ENCODE data around the gene TTC3.
A peak's percentile ranks its signal among the peaks of the same experiment; 100 is the strongest.

TTC3 gene

DNA sequence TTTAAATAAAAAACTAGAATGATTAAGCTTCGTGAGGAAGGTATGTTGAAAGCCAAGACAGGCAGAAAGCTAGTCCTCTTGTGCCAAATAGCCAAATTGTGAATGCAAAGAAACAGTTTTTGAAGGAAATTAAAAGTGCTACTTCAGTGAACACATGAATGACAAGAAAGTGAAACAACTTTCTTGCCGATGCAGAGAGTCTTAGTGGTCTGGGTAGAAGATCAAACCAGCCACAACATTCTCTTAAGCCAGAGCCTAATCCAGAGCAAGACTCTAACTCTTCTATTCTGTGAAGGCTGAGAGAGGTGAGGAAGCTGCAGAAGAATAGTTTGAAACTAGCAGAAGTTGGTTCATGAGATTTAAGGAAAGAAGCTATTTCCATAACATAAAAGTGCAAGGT, 63.2 kb downstream of the TTC3 start:
- H2BK120ac ChIP-seq (ENCODE audit: low read depth, low read length) = no peak overlapping the region
- no peak overlapping the region for H3K4me2 ChIP-seq (ENCODE audit: insufficient read depth, low read length, poor library complexity, severe bottlenecking)
- H3K79me1 ChIP-seq (ENCODE audit: low read depth, low read length) = no peaks in the 10 kb centered on the region
- H2AK5ac ChIP-seq (ENCODE audit: low read depth, low read length) = no peak overlapping the region
- no peak overlapping the region for H2BK12ac ChIP-seq (ENCODE audit: low read length)
- no peak overlapping the region for H2AFZ ChIP-seq (ENCODE audit: low read length)
- H4K91ac ChIP-seq (ENCODE audit: low read depth, low read length, poor library complexity) = no peak overlapping the region
- H3K9ac ChIP-seq (ENCODE audit: low read depth, low read length, poor library complexity) = no peak overlapping the region
- H3K4ac ChIP-seq (ENCODE audit: low read length) = no peak overlapping the region
- peaks cover 7 to 34% of the 10 kb centered on the region in 2 donors for H3K9me3 ChIP-seq (replicated peaks in 1 of 2; ENCODE audit: control insufficient read depth in 2 of 2, insufficient read depth in 1 of 2, low read depth in 1 of 2, low read length in 2 of 2)
- no peak overlapping the region for H3K14ac ChIP-seq (ENCODE audit: low read length)
- no peak overlapping the region for H3K27ac ChIP-seq (replicated peaks; ENCODE audit: low read length)
- no peak overlapping the region for H2BK5ac ChIP-seq (ENCODE audit: low read length)
- no peak overlapping the region for H4K8ac ChIP-seq (ENCODE audit: low read depth, low read length)
- H3K27me3 ChIP-seq (ENCODE audit: control insufficient read depth in 3 of 3, insufficient read depth in 3 of 3, low read depth in 1 of 3, low read length in 3 of 3) = no peaks in the 10 kb centered on the region
- H3K23ac ChIP-seq (ENCODE audit: low read depth, low read length, poor library complexity) = no peak overlapping the region
- no peak overlapping the region for H2BK15ac ChIP-seq (ENCODE audit: low read length)
- H3K18ac ChIP-seq (ENCODE audit: low read length) = no peak overlapping the region
- peaks cover 0 to 1% of the 10 kb centered on the region in 2 donors for H3K4me1 ChIP-seq (ENCODE audit: control insufficient read depth in 2 of 2, insufficient read depth in 1 of 2, low read depth in 1 of 2, low read length in 2 of 2)
- no peak overlapping the region for H3K4me3 ChIP-seq (ENCODE audit: low read length in 2 of 2)
- DNase-seq (ENCODE audit: low spot score) = no peak
- WGBS, 2 donors (ENCODE audit: extremely low coverage in 2 of 2, insufficient read length in 2 of 2, insufficient replicate concordance in 1 of 2) = no CpG with 5 or more reads among the region's 2 CpGs
- peaks cover 23 to 100% of the 10 kb centered on the region in 2 donors for H3K36me3 ChIP-seq (replicated peaks in 1 of 2; ENCODE audit: control insufficient read depth in 2 of 2, insufficient read depth in 2 of 2, low read length in 2 of 2)

DNA sequence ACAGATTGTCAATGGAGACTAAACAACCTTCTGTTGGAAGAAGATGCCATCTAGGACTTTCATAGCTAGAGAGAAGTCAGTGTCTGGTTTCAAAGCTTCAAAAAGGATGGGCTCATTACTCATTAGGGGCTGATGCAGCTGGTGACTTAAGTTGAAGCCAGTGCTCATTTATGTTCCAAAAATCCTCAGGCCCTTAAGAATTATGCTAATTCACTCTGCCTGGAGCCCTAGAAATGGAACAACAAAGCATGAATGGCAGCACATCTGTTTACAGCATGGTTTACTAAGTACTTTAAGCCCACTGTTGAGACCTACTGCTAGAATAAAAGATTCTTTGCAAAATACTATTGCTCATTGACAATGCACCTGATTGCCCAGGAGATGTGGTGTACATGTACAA, 63.7 kb downstream of the TTC3 start:
- no peak overlapping the region for H3K23ac ChIP-seq (ENCODE audit: low read depth, low read length, poor library complexity)
- no peaks in the 10 kb centered on the region for H3K79me1 ChIP-seq (ENCODE audit: low read depth, low read length)
- H3K18ac ChIP-seq (ENCODE audit: low read length) = no peak overlapping the region

DNA sequence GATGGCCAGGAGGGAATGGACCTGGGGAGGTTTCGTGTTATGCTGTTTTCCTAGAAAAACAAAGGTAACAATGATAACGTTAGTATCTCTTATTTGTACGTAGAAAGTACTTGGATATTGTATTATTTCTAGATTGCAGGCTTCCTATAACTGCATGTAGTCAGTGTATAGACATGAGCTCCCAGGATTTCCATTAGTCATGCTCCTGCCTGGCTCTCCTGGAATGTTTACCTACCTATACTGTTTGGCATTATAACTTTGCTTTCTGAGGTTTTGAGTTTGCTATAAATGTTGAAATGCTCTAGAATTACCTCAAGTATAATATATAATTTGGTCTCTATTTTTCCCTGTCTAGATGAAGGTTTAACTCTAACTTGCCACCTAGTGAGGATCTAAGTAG, 66.1 kb downstream of the TTC3 start:
- Histone ChIP-seq H3K79me1 (ENCODE audit: low read depth, low read length) (no peaks in the 10 kb centered on the region), H3K36me3 (replicated peaks in 1 of 2; ENCODE audit: control insufficient read depth in 2 of 2, insufficient read depth in 2 of 2, low read length in 2 of 2) (peaks cover 20 to 79% of the 10 kb centered on the region in 2 donors), H3K4me2 (ENCODE audit: insufficient read depth, low read length, poor library complexity, severe bottlenecking) (no peak overlapping the region), H3K9ac (ENCODE audit: low read depth, low read length, poor library complexity) (no peak overlapping the region), H3K23ac (ENCODE audit: low read depth, low read length, poor library complexity) (no peak overlapping the region), H3K9me3 (replicated peaks in 1 of 2; ENCODE audit: control insufficient read depth in 2 of 2, insufficient read depth in 1 of 2, low read depth in 1 of 2, low read length in 2 of 2) (peaks cover 7 to 34% of the 10 kb centered on the region in 2 donors), H3K4ac (ENCODE audit: low read length) (no peak overlapping the region), H3K14ac (ENCODE audit: low read length) (no peak overlapping the region), H2AFZ (ENCODE audit: low read length) (no peak overlapping the region), H3K27ac (replicated peaks; ENCODE audit: low read length) (no peak overlapping the region), H3K27me3 (ENCODE audit: control insufficient read depth in 3 of 3, insufficient read depth in 3 of 3, low read depth in 1 of 3, low read length in 3 of 3) (no peaks in the 10 kb centered on the region), H4K8ac (ENCODE audit: low read depth, low read length) (no peak overlapping the region), H2BK15ac (ENCODE audit: low read length) (no peak overlapping the region), H3K4me3 (ENCODE audit: low read length in 2 of 2) (no peak overlapping the region), H4K91ac (ENCODE audit: low read depth, low read length, poor library complexity) (no peak overlapping the region), H3K18ac (ENCODE audit: low read length) (no peak overlapping the region), H2BK5ac (ENCODE audit: low read length) (no peak overlapping the region), H3K4me1 (ENCODE audit: control insufficient read depth in 2 of 2, insufficient read depth in 1 of 2, low read depth in 1 of 2, low read length in 2 of 2) (peaks cover 0 to 1% of the 10 kb centered on the region in 2 donors), H2BK12ac (ENCODE audit: low read length) (no peak overlapping the region), H2BK120ac (ENCODE audit: low read depth, low read length) (no peak overlapping the region), H2AK5ac (ENCODE audit: low read depth, low read length) (no peak overlapping the region)
- no CpG with 5 or more reads among the region's 3 CpGs for WGBS, 2 donors (ENCODE audit: extremely low coverage in 2 of 2, insufficient read length in 2 of 2, insufficient replicate concordance in 1 of 2)
- DNase-seq (ENCODE audit: low spot score) = no peak

More for the DNA sequence above, 63.7 kb downstream of the TTC3 start:
- Histone ChIP-seq H3K4me1 (ENCODE audit: control insufficient read depth in 2 of 2, insufficient read depth in 1 of 2, low read depth in 1 of 2, low read length in 2 of 2) (peaks cover 0 to 1% of the 10 kb centered on the region in 2 donors), H3K36me3 (replicated peaks in 1 of 2; ENCODE audit: control insufficient read depth in 2 of 2, insufficient read depth in 2 of 2, low read length in 2 of 2) (peaks cover 23 to 99% of the 10 kb centered on the region in 2 donors), H2BK5ac (ENCODE audit: low read length) (no peak overlapping the region), H2AK5ac (ENCODE audit: low read depth, low read length) (no peak overlapping the region), H3K9ac (ENCODE audit: low read depth, low read length, poor library complexity) (no peak overlapping the region), H2BK15ac (ENCODE audit: low read length) (no peak overlapping the region), H4K91ac (ENCODE audit: low read depth, low read length, poor library complexity) (no peak overlapping the region), H3K4ac (ENCODE audit: low read length) (no peak overlapping the region), H2BK12ac (ENCODE audit: low read length) (no peak overlapping the region), H2BK120ac (ENCODE audit: low read depth, low read length) (no peak overlapping the region), H3K14ac (ENCODE audit: low read length) (no peak overlapping the region), H3K9me3 (replicated peaks in 1 of 2; ENCODE audit: control insufficient read depth in 2 of 2, insufficient read depth in 1 of 2, low read depth in 1 of 2, low read length in 2 of 2) (peaks cover 7 to 34% of the 10 kb centered on the region in 2 donors), H3K27me3 (ENCODE audit: control insufficient read depth in 3 of 3, insufficient read depth in 3 of 3, low read depth in 1 of 3, low read length in 3 of 3) (no peaks in the 10 kb centered on the region), H3K27ac (replicated peaks; ENCODE audit: low read length) (no peak overlapping the region), H3K4me3 (ENCODE audit: low read length in 2 of 2) (no peak overlapping the region), H4K8ac (ENCODE audit: low read depth, low read length) (no peak overlapping the region), H3K4me2 (ENCODE audit: insufficient read depth, low read length, poor library complexity, severe bottlenecking) (no peak overlapping the region), H2AFZ (ENCODE audit: low read length) (no peak overlapping the region)
- no peak for DNase-seq (ENCODE audit: low spot score)

DNA sequence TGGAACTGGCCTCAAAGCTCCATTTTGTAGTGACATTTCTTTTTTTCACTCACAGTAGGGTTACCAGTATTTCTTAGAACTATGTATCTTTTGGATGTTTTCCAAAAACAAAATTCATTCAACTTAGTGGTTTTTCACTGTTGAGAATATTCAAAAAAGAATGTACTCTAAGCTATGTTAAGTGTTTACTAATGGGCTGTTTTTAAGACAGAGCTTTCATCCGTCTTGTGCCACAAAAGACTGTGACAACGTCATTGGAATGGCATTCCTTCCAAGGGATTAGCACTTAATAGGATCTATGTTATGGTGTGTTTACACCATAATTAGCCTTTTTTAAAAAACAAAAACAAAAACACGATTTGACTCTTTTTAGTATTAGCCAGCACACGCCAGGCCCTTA, 66.8 kb downstream of the TTC3 start:
- H3K9me3 ChIP-seq (replicated peaks in 1 of 2; ENCODE audit: control insufficient read depth in 2 of 2, insufficient read depth in 1 of 2, low read depth in 1 of 2, low read length in 2 of 2) = peaks cover 7 to 32% of the 10 kb centered on the region in 2 donors
- no peak overlapping the region for H2AK5ac ChIP-seq (ENCODE audit: low read depth, low read length)
- H3K27ac ChIP-seq (replicated peaks; ENCODE audit: low read length) = peak overlapping the region; percentile 11
- H2AFZ ChIP-seq (ENCODE audit: low read length) = no peak overlapping the region
- peaks cover 0 to 3% of the 10 kb centered on the region in 2 donors for H3K4me1 ChIP-seq (ENCODE audit: control insufficient read depth in 2 of 2, insufficient read depth in 1 of 2, low read depth in 1 of 2, low read length in 2 of 2)
- no peaks in the 10 kb centered on the region for H3K79me1 ChIP-seq (ENCODE audit: low read depth, low read length)
- H3K9ac ChIP-seq (ENCODE audit: low read depth, low read length, poor library complexity) = no peak overlapping the region
- no peak overlapping the region for H3K4ac ChIP-seq (ENCODE audit: low read length)
- no CpG with 5 or more reads among the region's 4 CpGs for WGBS, 2 donors (ENCODE audit: extremely low coverage in 2 of 2, insufficient read length in 2 of 2, insufficient replicate concordance in 1 of 2)
- no peaks in the 10 kb centered on the region for H3K27me3 ChIP-seq (ENCODE audit: control insufficient read depth in 3 of 3, insufficient read depth in 3 of 3, low read depth in 1 of 3, low read length in 3 of 3)
- H4K8ac ChIP-seq (ENCODE audit: low read depth, low read length) = no peak overlapping the region
- H4K91ac ChIP-seq (ENCODE audit: low read depth, low read length, poor library complexity) = no peak overlapping the region
- DNase-seq (ENCODE audit: low spot score) = peak; percentile 81
- no peak overlapping the region for H3K4me2 ChIP-seq (ENCODE audit: insufficient read depth, low read length, poor library complexity, severe bottlenecking)
- H3K23ac ChIP-seq (ENCODE audit: low read depth, low read length, poor library complexity) = no peak overlapping the region
- H2BK12ac ChIP-seq (ENCODE audit: low read length) = no peak overlapping the region
- no peak overlapping the region for H3K14ac ChIP-seq (ENCODE audit: low read length)
- H2BK15ac ChIP-seq (ENCODE audit: low read length) = no peak overlapping the region
- H3K18ac ChIP-seq (ENCODE audit: low read length) = no peak overlapping the region
- no peak overlapping the region for H2BK5ac ChIP-seq (ENCODE audit: low read length)
- H3K36me3 ChIP-seq (replicated peaks in 1 of 2; ENCODE audit: control insufficient read depth in 2 of 2, insufficient read depth in 2 of 2, low read length in 2 of 2) = peaks cover 21 to 79% of the 10 kb centered on the region in 2 donors
- no peak overlapping the region for H3K4me3 ChIP-seq (ENCODE audit: low read length in 2 of 2)
- no peak overlapping the region for H2BK120ac ChIP-seq (ENCODE audit: low read depth, low read length)

All from neuronal stem cell (in vitro differentiated cells).